T-cell (primary cell): ENCODE measurements around the gene ADAMTSL1. TPM values are rescaled to one million over a fixed set of nuclear protein-coding genes. Genes with fewer than 3 reads are reported as not detected.

Experiments
- ATAC-seq, 4 experiments: fragments of 200-7000 bp in 3 of 4; fragments of 150-1000 bp in 1 of 4; cut with Tn5 transposase; replicated peaks in 1 of 4; 1 replicate in 3 of 4; 2 replicates in 1 of 4; pipeline ENCODE4 v1.10.0; 2021; ENCODE audit warnings: moderate library complexity in 3 of 4, mild to moderate bottlenecking in 2 of 4, moderate number of reproducible peaks in 1 of 4
- CTCF ChIA-PET, 2 donors: fragments of 300-600 bp; sonication (Branson Sonifier 250); formaldehyde crosslinking; loops; one replicate each; lab custom pipeline; 2022; ENCODE audit warnings: antibody characterized with exemption in 2 of 2; lab: Charles Lee
- POLR2A ChIA-PET, 2 donors: fragments of 300-600 bp; sonication (Branson Sonifier 250); formaldehyde crosslinking; loops; one replicate each; lab custom pipeline; 2022; ENCODE audit warnings: antibody characterized with exemption in 2 of 2; lab: Charles Lee
- DNase-seq, 35 experiments: peaks; one replicate each; pipeline versions ENCODE4 v3.0.0 to v3.0.0-alpha.2; 2013 to 2023
- H3K27ac ChIP-seq: one replicate; pipeline ENCODE4 v1.5.1; 2013; ENCODE audit warnings: low read length
- H3K27me3 ChIP-seq, 2 experiments: replicated peaks in 1 of 2; 1 replicate in 1 of 2; 2 replicates in 1 of 2; pipeline versions ENCODE4 v1.6.1 to v1.7.0; 2013; ENCODE audit warnings: low read length in 1 of 2, mixed read lengths in 1 of 2; ENCODE audit not compliant: control insufficient read depth in 2 of 2, insufficient read depth in 2 of 2; ENCODE audit errors: extremely low read depth in 1 of 2
- H3K36me3 ChIP-seq, 2 donors: 1 replicate in 1 of 2; 2 replicates in 1 of 2; pipeline versions ENCODE4 v1.6.1 to v1.7.0; 2013; ENCODE audit warnings: low read length in 1 of 2; ENCODE audit not compliant: control insufficient read depth in 2 of 2, insufficient read depth in 1 of 2; ENCODE audit errors: extremely low read depth in 1 of 2
- H3K4me1 ChIP-seq, 2 experiments: 1 replicate in 1 of 2; 2 replicates in 1 of 2; pipeline versions ENCODE4 v1.6.1 to v1.7.0; 2013; ENCODE audit warnings: low read length in 2 of 2, mixed read lengths in 1 of 2; ENCODE audit not compliant: insufficient read depth in 2 of 2, control insufficient read depth in 1 of 2; ENCODE audit errors: extremely low read depth in 1 of 2
- H3K4me3 ChIP-seq, 2 donors: 1 replicate in 1 of 2; 2 replicates in 1 of 2; pipeline versions ENCODE4 v1.5.1 to v1.7.0; 2013; ENCODE audit warnings: mild to moderate bottlenecking in 2 of 2, low read length in 1 of 2, moderate library complexity in 1 of 2; ENCODE audit not compliant: control insufficient read depth in 1 of 2; ENCODE audit errors: extremely low read depth in 1 of 2
- H3K9me3 ChIP-seq: 2 replicates; pipeline ENCODE4 v1.7.0; 2013
- H3K27ac Mint-ChIP-seq, 2 donors: one replicate each; pipeline ENCODE4 v1.8.0; 2020 to 2021; ENCODE audit warnings: mild to moderate bottlenecking in 2 of 2, mixed read lengths in 2 of 2
- H3K27me3 Mint-ChIP-seq, 2 donors: one replicate each; pipeline ENCODE4 v1.8.0; 2021 to 2022; ENCODE audit warnings: mixed read lengths in 2 of 2
- H3K36me3 Mint-ChIP-seq: one replicate; pipeline ENCODE4 v1.8.0; 2021; ENCODE audit warnings: mixed read lengths
- H3K4me1 Mint-ChIP-seq, 3 donors: one replicate each; pipeline ENCODE4 v1.8.0; 2020 to 2022; ENCODE audit warnings: mixed read lengths in 3 of 3, mild to moderate bottlenecking in 1 of 3
- H3K4me3 Mint-ChIP-seq, 3 donors: one replicate each; pipeline ENCODE4 v1.8.0; 2020 to 2022; ENCODE audit warnings: mild to moderate bottlenecking in 3 of 3, mixed read lengths in 3 of 3, moderate library complexity in 3 of 3
- H3K9me3 Mint-ChIP-seq, 3 donors: one replicate each; pipeline ENCODE4 v1.8.0; 2020 to 2022; ENCODE audit warnings: mixed read lengths in 3 of 3
- WGBS: methylation state at CpG from one replicate; pipeline ENCODE4 v1.1.5; 2013; ENCODE audit warnings: missing lambda C conversion rate; ENCODE audit not compliant: insufficient coverage; 5-methylcytosine and 5-hydroxymethylcytosine counted together
- total RNA-seq, 35 experiments: library from RNA in 6 of 35; stranded (reverse) in 6 of 35; fragments of 120-200 nt in 1 of 35; gene quantifications; one replicate each; pipeline versions ENCODE4 v1.2.1 to v1.2.4 and lab custom pipeline; 2013 to 2026

The ADAMTSL1 gene
- total RNA-seq, 5 donors from 2014 or later (not counting 1 experiment from before 2014, with no cell fraction given): 0.10 TPM; not detected in 4

DNA sequence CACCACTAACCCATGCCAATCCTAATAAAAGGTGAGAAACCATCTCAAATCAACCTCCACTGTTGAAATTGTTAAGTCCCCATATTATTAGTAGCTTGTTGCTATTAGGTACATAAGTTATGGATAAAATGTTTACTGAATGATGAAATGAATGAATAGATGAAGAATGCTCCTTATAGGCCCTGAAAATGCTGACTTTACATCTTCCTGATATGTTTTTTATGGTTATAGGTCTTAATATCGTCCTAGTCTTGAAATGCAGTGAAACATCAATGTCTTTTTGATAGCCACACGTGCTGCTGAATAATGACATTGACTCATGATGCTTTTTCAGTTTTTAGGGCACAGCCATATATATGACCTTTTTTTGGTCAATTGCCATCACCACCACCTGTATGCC is 281.3 kb downstream of the ADAMTSL1 start:
- POLR2A ChIA-PET: interaction anchor here in 1 of 2 donors (0.6 kb wide), 1 partner anchor 141 kb away, joined by 4 read pairs; no protein-coding TSS in a partner anchor
- H3K4me1 Mint-ChIP-seq: no peaks in the 10 kb centered on the region
- H3K4me3 Mint-ChIP-seq: no peak overlapping the region
- 83% methylated on average over 1 of the region's 2 CpGs for WGBS
- Histone ChIP-seq H3K27me3 (no peaks in the 10 kb centered on the region), H3K27ac (no peak overlapping the region), H3K4me3 (no peak overlapping the region), H3K36me3 (no peaks in the 10 kb centered on the region), H3K9me3 (no peaks in the 10 kb centered on the region), H3K4me1 (no peaks in the 10 kb centered on the region)
- no peaks in the 10 kb centered on the region for H3K36me3 Mint-ChIP-seq
- no peak for DNase-seq
- H3K27me3 Mint-ChIP-seq: peaks cover 1 to 5% of the 10 kb centered on the region in 2 donors
- no peak for ATAC-seq
- CTCF ChIA-PET: no interaction called here
- no peak overlapping the region for H3K27ac Mint-ChIP-seq
- no peaks in the 10 kb centered on the region for H3K9me3 Mint-ChIP-seq

DNA sequence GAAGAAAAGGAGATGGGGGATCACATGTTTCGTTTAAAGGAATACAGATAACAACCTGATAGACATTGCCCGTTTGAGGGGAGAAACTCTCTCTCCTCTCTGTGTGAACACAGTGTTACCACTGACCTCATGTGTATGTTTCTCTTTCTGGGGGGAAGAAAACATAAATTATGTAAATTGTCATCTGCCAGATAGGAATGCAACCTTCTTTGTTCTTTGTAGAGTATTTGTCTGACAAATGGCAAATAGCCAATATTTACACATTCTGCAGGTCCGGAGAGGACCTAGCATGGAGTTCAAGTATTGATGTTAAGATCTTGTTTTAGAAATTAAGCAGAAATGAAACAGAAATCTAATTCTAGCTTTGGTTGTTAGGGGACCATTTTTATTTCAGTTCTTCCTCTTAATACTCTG is 282.8 kb downstream of the ADAMTSL1 start:
- ChIA-PET POLR2A (interaction anchor here in 1 of 2 donors (0.7 kb wide), 1 partner anchor 340 kb away, joined by 9 read pairs; no protein-coding TSS in a partner anchor), CTCF (interaction anchor here in 1 of 2 donors (0.6 kb wide), 1 partner anchor 412 kb away, joined by 4 read pairs; no protein-coding TSS in a partner anchor)
- ATAC-seq (no peak), DNase-seq (no peak)
- Histone ChIP-seq H3K36me3 (no peaks in the 10 kb centered on the region), H3K27ac (no peak overlapping the region), H3K4me3 (no peak overlapping the region), H3K9me3 (no peaks in the 10 kb centered on the region), H3K27me3 (no peaks in the 10 kb centered on the region), H3K4me1 (no peaks in the 10 kb centered on the region)
- no peaks in the 10 kb centered on the region for H3K9me3 Mint-ChIP-seq
- H3K36me3 Mint-ChIP-seq: no peaks in the 10 kb centered on the region
- no CpG with 5 or more reads among the region's 3 CpGs for WGBS
- H3K27ac Mint-ChIP-seq: no peak overlapping the region
- H3K27me3 Mint-ChIP-seq: peaks cover 1 to 5% of the 10 kb centered on the region in 2 donors
- no peaks in the 10 kb centered on the region for H3K4me1 Mint-ChIP-seq
- H3K4me3 Mint-ChIP-seq: no peak overlapping the region

DNA sequence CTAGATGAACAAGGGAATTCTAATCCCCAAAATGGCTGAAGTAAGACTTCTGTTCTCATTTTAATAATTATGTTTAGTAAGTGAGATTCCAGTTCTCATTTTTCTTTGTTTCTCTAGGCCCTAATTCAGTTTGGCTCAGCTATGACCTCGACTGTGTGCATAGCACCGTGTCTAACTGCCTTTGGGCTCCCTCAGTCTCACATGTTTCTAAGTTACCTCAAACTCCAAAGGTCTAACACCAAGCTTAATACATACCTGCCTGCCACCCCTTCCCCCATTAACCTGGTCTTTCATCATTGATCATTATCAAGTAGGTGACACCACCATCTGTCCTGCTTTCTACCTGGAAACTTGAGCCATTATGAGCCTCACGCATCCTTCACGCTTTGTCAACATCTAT is 285.9 kb downstream of the ADAMTSL1 start:
- no peaks in the 10 kb centered on the region for H3K27me3 ChIP-seq
- no peaks in the 10 kb centered on the region for H3K36me3 ChIP-seq
- POLR2A ChIA-PET: no interaction called here
- Mint-ChIP-seq H3K36me3 (no peaks in the 10 kb centered on the region), H3K27me3 (peaks cover 1 to 8% of the 10 kb centered on the region in 2 donors), H3K4me1 (no peaks in the 10 kb centered on the region), H3K27ac (no peak overlapping the region), H3K9me3 (no peaks in the 10 kb centered on the region), H3K4me3 (no peak overlapping the region)
- no peak for ATAC-seq
- no peak overlapping the region for H3K27ac ChIP-seq
- no peak overlapping the region for H3K4me3 ChIP-seq
- 75% methylated on average over 4 of the region's 4 CpGs for WGBS
- CTCF ChIA-PET: no interaction called here
- no peaks in the 10 kb centered on the region for H3K4me1 ChIP-seq
- no peaks in the 10 kb centered on the region for H3K9me3 ChIP-seq
- DNase-seq: no peak

DNA sequence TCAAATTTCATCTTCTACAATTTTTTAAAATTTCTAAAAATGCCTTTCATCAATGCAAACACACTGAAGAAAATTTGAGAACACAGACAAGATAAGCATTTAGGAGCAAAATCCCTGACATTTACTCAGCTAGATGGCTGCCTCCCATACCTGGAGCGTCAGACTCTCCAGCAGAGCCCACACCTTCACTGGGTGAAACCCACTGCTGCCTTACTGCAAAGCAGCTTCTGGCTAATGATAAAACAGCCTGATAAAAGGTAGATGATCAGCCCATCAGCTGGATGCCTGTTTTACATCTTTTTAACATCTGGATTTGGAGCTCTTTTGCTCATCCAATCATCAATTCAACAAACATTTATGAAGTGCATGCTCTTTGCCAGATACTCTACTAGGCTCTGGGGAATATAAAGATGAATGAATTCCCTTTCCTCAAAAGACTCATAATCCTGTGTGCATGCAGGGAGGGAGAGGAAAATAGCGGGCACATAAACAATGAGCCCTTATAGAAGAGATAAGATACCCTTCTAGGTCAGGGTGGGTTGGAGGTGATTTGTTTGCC is 287.9 kb downstream of the ADAMTSL1 start:
- 60% methylated on average over 1 of the region's 2 CpGs for WGBS
- Histone ChIP-seq H3K4me3 (no peak overlapping the region), H3K36me3 (no peaks in the 10 kb centered on the region), H3K27ac (no peak overlapping the region), H3K9me3 (no peaks in the 10 kb centered on the region), H3K4me1 (no peaks in the 10 kb centered on the region), H3K27me3 (no peaks in the 10 kb centered on the region)
- Mint-ChIP-seq H3K4me1 (no peaks in the 10 kb centered on the region), H3K4me3 (no peak overlapping the region), H3K9me3 (no peaks in the 10 kb centered on the region), H3K27ac (no peak overlapping the region), H3K36me3 (no peaks in the 10 kb centered on the region), H3K27me3 (peaks cover 10 to 18% of the 10 kb centered on the region in 2 donors)
- CTCF ChIA-PET: no interaction called here
- DNase-seq (no peak), ATAC-seq (no peak)
- POLR2A ChIA-PET: no interaction called here

DNA sequence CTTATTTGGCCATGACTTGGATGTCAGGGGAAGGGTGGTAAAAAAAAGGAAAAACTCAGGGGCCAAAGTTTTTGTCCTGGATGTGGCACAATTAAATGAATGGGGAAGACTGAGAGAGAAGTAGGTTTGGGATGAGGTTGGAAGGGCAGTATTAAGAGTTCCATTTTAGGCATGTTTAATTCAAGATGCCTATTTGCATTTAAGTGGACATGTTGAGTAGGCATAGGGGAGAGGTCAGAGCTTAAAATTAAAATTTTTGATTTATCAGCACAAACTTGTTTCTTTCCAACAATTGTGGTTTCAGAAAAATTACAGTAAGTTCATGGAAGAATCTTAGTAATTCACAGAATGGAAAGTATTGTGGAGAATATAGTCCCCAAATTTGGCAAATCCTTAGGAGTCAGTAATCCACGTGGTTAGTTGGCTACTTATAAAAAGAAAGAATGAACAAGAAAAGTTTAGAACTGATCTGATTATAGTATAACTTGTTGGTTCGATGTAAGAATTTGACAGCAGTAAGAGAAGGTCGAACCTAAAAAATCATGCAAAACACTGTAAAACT is 293.1 kb downstream of the ADAMTSL1 start:
- no peak overlapping the region for H3K27ac ChIP-seq
- no peak overlapping the region for H3K4me3 Mint-ChIP-seq
- POLR2A ChIA-PET: no interaction called here

DNA sequence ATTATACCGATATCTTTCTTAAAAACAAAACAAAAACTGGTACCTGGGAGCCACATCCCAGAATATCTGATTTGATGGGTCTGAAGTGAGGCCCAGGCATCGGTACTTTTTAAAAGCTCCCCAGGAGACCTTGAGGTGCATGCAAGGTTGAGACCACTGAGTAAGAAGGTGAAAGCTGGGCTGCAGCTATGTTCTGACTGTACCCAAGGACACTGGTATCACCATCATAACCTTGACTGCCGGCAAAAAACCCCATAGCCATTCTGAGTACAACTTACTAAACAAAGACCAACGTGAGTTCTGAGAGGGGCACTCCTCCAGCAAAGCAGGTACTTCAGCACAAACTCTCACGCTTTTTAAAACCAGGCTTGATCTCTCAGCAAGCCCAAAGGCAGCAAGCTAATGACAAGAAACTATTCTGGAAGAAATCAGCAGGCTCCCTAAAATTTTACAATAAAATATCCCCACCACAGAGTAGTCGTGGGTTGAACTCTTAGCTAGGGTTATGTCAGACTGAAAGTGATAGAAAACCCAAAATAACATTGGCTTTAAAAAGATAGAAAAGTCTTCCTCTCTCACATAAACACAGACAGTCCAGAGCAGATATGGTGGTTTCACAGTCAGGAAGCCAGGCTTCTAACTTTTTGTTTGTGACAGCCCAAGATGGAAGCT is 295.1 kb downstream of the ADAMTSL1 start:
- no peaks in the 10 kb centered on the region for H3K36me3 Mint-ChIP-seq
- ATAC-seq: no peak
- POLR2A ChIA-PET: interaction anchor here in 1 of 2 donors (0.6 kb wide), 1 partner anchor 13 kb away, joined by 4 read pairs; no protein-coding TSS in a partner anchor
- 64% methylated on average over 2 of the region's 6 CpGs for WGBS
- H3K27ac ChIP-seq: no peak overlapping the region
- CTCF ChIA-PET: no interaction called here
- no peaks in the 10 kb centered on the region for H3K36me3 ChIP-seq
- no peak overlapping the region for H3K27ac Mint-ChIP-seq
- H3K4me3 Mint-ChIP-seq: no peak overlapping the region
- H3K4me3 ChIP-seq: no peak overlapping the region
- no peaks in the 10 kb centered on the region for H3K4me1 ChIP-seq
- DNase-seq: no peak
- H3K27me3 ChIP-seq: peaks cover 0 to 2% of the 10 kb centered on the region in 2 experiments
- no peaks in the 10 kb centered on the region for H3K4me1 Mint-ChIP-seq
- H3K9me3 ChIP-seq: no peaks in the 10 kb centered on the region
- peaks cover 15 to 23% of the 10 kb centered on the region in 2 donors for H3K27me3 Mint-ChIP-seq
- H3K9me3 Mint-ChIP-seq: no peaks in the 10 kb centered on the region

More for the DNA sequence above, 293.1 kb downstream of the ADAMTSL1 start:
- no peaks in the 10 kb centered on the region for H3K9me3 Mint-ChIP-seq
- ATAC-seq (no peak), DNase-seq (no peak)
- CTCF ChIA-PET: no interaction called here
- peaks cover 0 to 2% of the 10 kb centered on the region in 2 experiments for H3K27me3 ChIP-seq
- no CpG with 5 or more reads among the region's 3 CpGs for WGBS
- H3K4me3 ChIP-seq: no peak overlapping the region
- H3K36me3 ChIP-seq: no peaks in the 10 kb centered on the region
- no peaks in the 10 kb centered on the region for H3K4me1 ChIP-seq
- H3K36me3 Mint-ChIP-seq: no peaks in the 10 kb centered on the region
- H3K4me1 Mint-ChIP-seq: no peaks in the 10 kb centered on the region
- no peaks in the 10 kb centered on the region for H3K9me3 ChIP-seq
- peaks cover 14 to 26% of the 10 kb centered on the region in 2 donors for H3K27me3 Mint-ChIP-seq
- H3K27ac Mint-ChIP-seq: no peak overlapping the region
